Keratinocyte (primary cell): ENCODE results near the gene SERGEF. TPM values are rescaled to one million over a fixed set of nuclear protein-coding genes. Genes with fewer than 3 reads are reported as not detected.

Experiments
- DNase-seq: peaks from one replicate; pipeline ENCODE4 v3.0.0-alpha.2; 2011; ENCODE audit warnings: low read depth, missing footprints, low spot score
- FAIRE-seq: peaks from 2 replicates; lab custom pipeline; 2011; peaks lifted over from hg19 to GRCh38; lab: Jason Lieb, UNC
- H2AFZ ChIP-seq: 2 replicates; pipeline ENCODE4 v1.6.0; 2012; ENCODE audit warnings: low read length, control low read depth, inconsistent platforms; ENCODE audit not compliant: control insufficient read depth
- H3K27ac ChIP-seq: 2 replicates; pipeline ENCODE4 v1.5.1; 2011; ENCODE audit warnings: low read length; ENCODE audit not compliant: control insufficient read depth, insufficient read depth
- H3K27me3 ChIP-seq: 3 replicates; pipeline ENCODE4 v1.6.0; 2011; ENCODE audit warnings: low read length; ENCODE audit not compliant: control insufficient read depth, insufficient read depth; ENCODE audit errors: extremely low read depth
- H3K36me3 ChIP-seq, 2 experiments: 2 replicates in 1 of 2; 3 replicates in 1 of 2; pipeline ENCODE4 v1.5.1; 2011; ENCODE audit warnings: low read length in 2 of 2, mild to moderate bottlenecking in 1 of 2; ENCODE audit not compliant: control insufficient read depth in 2 of 2, insufficient read depth in 2 of 2; ENCODE audit errors: extremely low read depth in 1 of 2
- H3K4me1 ChIP-seq: 3 replicates; pipeline ENCODE4 v1.5.1; 2011; ENCODE audit warnings: low read length; ENCODE audit not compliant: control insufficient read depth, insufficient read depth; ENCODE audit errors: extremely low read depth
- H3K4me2 ChIP-seq: 3 replicates; pipeline ENCODE4 v1.6.0; 2011; ENCODE audit warnings: low read depth, low read length; ENCODE audit not compliant: control insufficient read depth, insufficient read depth; ENCODE audit errors: extremely low read depth
- H3K4me3 ChIP-seq, 3 experiments: fragments of 200-600 bp in 1 of 3; sonication (generic) in 1 of 3; 2 replicates in 2 of 3; 3 replicates in 1 of 3; pipeline ENCODE4 v1.5.1; 2011 to 2016; ENCODE audit warnings: low read length in 3 of 3, mild to moderate bottlenecking in 3 of 3, control low read depth in 2 of 3, inconsistent platforms in 1 of 3, low read depth in 1 of 3, mixed read lengths in 1 of 3, mixed run types in 1 of 3, moderate library complexity in 1 of 3; ENCODE audit not compliant: control insufficient read depth in 2 of 3, insufficient read depth in 2 of 3; ENCODE audit errors: extremely low read depth in 1 of 3
- H3K79me2 ChIP-seq: 2 replicates; pipeline ENCODE4 v1.6.0; 2012; ENCODE audit warnings: low read length; ENCODE audit not compliant: control insufficient read depth, insufficient read depth
- H3K9ac ChIP-seq: 3 replicates; pipeline ENCODE4 v1.6.0; 2011; ENCODE audit warnings: low read length; ENCODE audit not compliant: control insufficient read depth, insufficient read depth; ENCODE audit errors: extremely low read depth
- H3K9me1 ChIP-seq: 3 replicates; pipeline ENCODE4 v1.6.0; 2011; ENCODE audit warnings: low read length; ENCODE audit not compliant: control insufficient read depth, insufficient read depth; ENCODE audit errors: extremely low read depth
- H3K9me3 ChIP-seq: 2 replicates; pipeline ENCODE4 v1.5.1; 2012; ENCODE audit warnings: low read depth, low read length; ENCODE audit not compliant: control insufficient read depth
- H4K20me1 ChIP-seq: 3 replicates; pipeline ENCODE4 v1.6.0; 2011; ENCODE audit warnings: low read length; ENCODE audit not compliant: control insufficient read depth, insufficient read depth; ENCODE audit errors: extremely low read depth
- CTCF ChIP-seq, 3 experiments: IDR thresholded peaks in 1 of 3; conservative IDR thresholded peaks in 1 of 3; optimal IDR thresholded peaks in 1 of 3; 2 replicates in 2 of 3; 3 replicates in 1 of 3; pipeline versions ENCODE3 to v1.5.1; 2011; ENCODE audit warnings: low read length in 3 of 3, mild to moderate bottlenecking in 3 of 3, moderate library complexity in 2 of 3, control low read depth in 1 of 3, inconsistent platforms in 1 of 3; ENCODE audit not compliant: insufficient read depth in 2 of 3; ENCODE audit errors: extremely low read depth in 1 of 3
- EZH2 ChIP-seq: IDR thresholded peaks from one replicate; pipeline ENCODE4 v1.6.1; 2012; ENCODE audit warnings: inconsistent platforms, mild to moderate bottlenecking, low read length, moderate library complexity
- dilution Hi-C: fragments of 300-500 bp; cut with MboI; formaldehyde crosslinking; loops from one replicate; pipeline ENCODE4 v1.7.0; 2020; ENCODE audit warnings: low sequenced_read_pairs; ENCODE audit not compliant: extremely low pct_ligation_motif_present
- polyA plus RNA-seq, 5 experiments: library from polyadenylated mRNA; depleted of rRNA in 3 of 5; stranded (reverse) in 3 of 5; stranded (forward) in 1 of 5; unstranded in 1 of 5; fragments of >200 nt; gene quantifications; 1 replicate in 1 of 5; 2 replicates in 3 of 5; 3 replicates in 1 of 5; pipeline versions ENCODE4 v1.2.1 to v1.2.3, GENCODE V29; 2011 to 2012; ENCODE audit warnings: missing spikeins in 2 of 5, low read depth in 1 of 5, low replicate concordance in 1 of 5

SERGEF gene
- polyA plus RNA-seq, 1 donor (not counting 4 experiments of a cell fraction or from before 2014, with no cell fraction given), result 15.6 TPM

GRCh38 chr11:17811352-17811751 is 201.5 kb downstream of the SERGEF start:
- no peaks in the 10 kb centered on the region for H4K20me1 ChIP-seq
- peak overlapping the region; percentile 4 for H3K4me2 ChIP-seq
- H3K9me3 ChIP-seq, result no peaks in the 10 kb centered on the region
- FAIRE-seq (peak; percentile 64), DNase-seq (no peak)
- H3K4me3 ChIP-seq, result no peak overlapping the region
- no peak overlapping the region for H3K9ac ChIP-seq
- no peaks in the 10 kb centered on the region for H3K79me2 ChIP-seq
- no peaks in the 10 kb centered on the region for H3K27me3 ChIP-seq
- H3K36me3 ChIP-seq, result no peaks in the 10 kb centered on the region
- dilution Hi-C loops, result no loop called here
- H2AFZ ChIP-seq, result no peak overlapping the region
- TF ChIP-seq CTCF (optimal IDR thresholded peaks at IDR 0.05 in 1 of 3, IDR thresholded peaks at IDR 0.05 in 1 of 3, conservative IDR thresholded peaks at IDR 0.05 in 1 of 3; ENCODE audit: extremely low read depth in 1 of 3, insufficient read depth in 2 of 3, low read length in 3 of 3) (no peak), EZH2 (no peak)
- peaks cover 3% of the 10 kb centered on the region for H3K9me1 ChIP-seq
- no peak overlapping the region for H3K27ac ChIP-seq
- peaks cover 30% of the 10 kb centered on the region for H3K4me1 ChIP-seq

DNA sequence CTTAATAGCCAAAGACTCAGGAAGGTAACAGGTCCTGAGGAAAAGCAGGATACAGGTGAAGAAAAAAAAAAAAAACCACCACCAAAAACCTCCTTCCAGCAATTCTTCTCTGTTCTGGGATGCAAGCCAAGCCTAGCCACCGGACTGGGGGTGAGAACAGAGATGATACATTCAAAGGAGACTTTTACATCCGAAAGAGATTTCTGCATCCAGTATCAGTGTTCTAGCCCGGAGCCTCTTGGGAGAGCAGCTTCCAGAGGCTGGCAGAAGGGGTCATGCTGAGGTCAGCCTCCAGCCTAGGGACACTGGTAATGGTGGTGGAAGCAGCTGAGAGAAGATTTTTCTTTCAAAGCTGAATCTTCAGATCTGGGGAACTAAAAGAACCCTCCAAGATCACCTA is 202.1 kb downstream of the SERGEF start:
- Histone ChIP-seq H4K20me1 (no peaks in the 10 kb centered on the region), H3K27me3 (no peaks in the 10 kb centered on the region), H3K4me3 (no peak overlapping the region), H3K9me1 (peaks cover 3% of the 10 kb centered on the region), H3K36me3 (no peaks in the 10 kb centered on the region), H3K9me3 (no peaks in the 10 kb centered on the region), H3K9ac (no peak overlapping the region), H2AFZ (no peak overlapping the region), H3K79me2 (no peaks in the 10 kb centered on the region), H3K4me2 (no peak overlapping the region), H3K4me1 (peaks cover 30% of the 10 kb centered on the region), H3K27ac (no peak overlapping the region)
- DNase-seq (no peak), FAIRE-seq (peak; percentile 49)
- dilution Hi-C loops, result no loop called here
- TF ChIP-seq CTCF (optimal IDR thresholded peaks at IDR 0.05 in 1 of 3, IDR thresholded peaks at IDR 0.05 in 1 of 3, conservative IDR thresholded peaks at IDR 0.05 in 1 of 3; ENCODE audit: extremely low read depth in 1 of 3, insufficient read depth in 2 of 3, low read length in 3 of 3) (no peak), EZH2 (no peak)
